ENCODE measurements around the gene KIAA0825.
"Not testable (repeated sequence)": the region's sequence is repeated elsewhere in the genome, so short reads cannot be mapped to it uniquely, and the experiment has no call there.

The KIAA0825 gene

GRCh38 chr5:94361832-94362796 is 256.3 kb downstream of the KIAA0825 start:
- no peak for DNase-seq (ENCODE audit: extremely low read depth, low read depth)

DNA sequence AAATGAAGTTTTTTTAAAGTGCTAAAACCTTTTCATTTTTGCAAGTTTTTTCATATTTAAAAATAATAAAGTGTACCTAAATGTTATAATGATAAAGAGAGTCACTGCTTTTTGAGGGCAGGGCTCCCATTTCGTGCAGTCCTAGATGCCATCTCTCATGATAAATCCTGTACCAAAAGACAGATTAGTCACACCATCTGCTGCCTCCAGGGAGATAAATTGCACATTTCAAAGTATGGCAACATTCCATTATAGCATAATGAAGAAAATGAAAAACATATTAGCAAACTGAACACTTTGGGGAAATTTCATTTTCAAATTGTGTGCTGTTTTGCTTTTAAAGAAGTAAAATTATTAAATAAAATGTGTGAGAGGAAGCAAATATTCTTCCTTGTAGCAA is 257.2 kb downstream of the KIAA0825 start:
- no peak for DNase-seq (ENCODE audit: extremely low read depth, low read depth)
- TF ChIP-seq, protein P1, sequence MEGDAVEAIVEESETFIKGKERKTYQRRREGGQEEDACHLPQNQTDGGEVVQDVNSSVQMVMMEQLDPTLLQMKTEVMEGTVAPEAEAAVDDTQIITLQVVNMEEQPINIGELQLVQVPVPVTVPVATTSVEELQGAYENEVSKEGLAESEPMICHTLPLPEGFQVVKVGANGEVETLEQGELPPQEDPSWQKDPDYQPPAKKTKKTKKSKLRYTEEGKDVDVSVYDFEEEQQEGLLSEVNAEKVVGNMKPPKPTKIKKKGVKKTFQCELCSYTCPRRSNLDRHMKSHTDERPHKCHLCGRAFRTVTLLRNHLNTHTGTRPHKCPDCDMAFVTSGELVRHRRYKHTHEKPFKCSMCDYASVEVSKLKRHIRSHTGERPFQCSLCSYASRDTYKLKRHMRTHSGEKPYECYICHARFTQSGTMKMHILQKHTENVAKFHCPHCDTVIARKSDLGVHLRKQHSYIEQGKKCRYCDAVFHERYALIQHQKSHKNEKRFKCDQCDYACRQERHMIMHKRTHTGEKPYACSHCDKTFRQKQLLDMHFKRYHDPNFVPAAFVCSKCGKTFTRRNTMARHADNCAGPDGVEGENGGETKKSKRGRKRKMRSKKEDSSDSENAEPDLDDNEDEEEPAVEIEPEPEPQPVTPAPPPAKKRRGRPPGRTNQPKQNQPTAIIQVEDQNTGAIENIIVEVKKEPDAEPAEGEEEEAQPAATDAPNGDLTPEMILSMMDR (IDR thresholded peaks at IDR 0.05; ENCODE audit: low read depth, low read length), result no peak

More at GRCh38 chr5:94361832-94362796, 256.3 kb downstream of the KIAA0825 start:
- TF ChIP-seq, protein P1 (IDR thresholded peaks at IDR 0.05; ENCODE audit: low read depth, low read length), result no peak

- TF ChIP-seq, protein P1 (IDR thresholded peaks at IDR 0.05; ENCODE audit: low read depth, low read length), result no peak
- DNase-seq (ENCODE audit: extremely low read depth, low read depth), result no peak
These were observed 257.8 kb downstream of the KIAA0825 start for GRCh38 chr5:94360382-94361130.

DNA sequence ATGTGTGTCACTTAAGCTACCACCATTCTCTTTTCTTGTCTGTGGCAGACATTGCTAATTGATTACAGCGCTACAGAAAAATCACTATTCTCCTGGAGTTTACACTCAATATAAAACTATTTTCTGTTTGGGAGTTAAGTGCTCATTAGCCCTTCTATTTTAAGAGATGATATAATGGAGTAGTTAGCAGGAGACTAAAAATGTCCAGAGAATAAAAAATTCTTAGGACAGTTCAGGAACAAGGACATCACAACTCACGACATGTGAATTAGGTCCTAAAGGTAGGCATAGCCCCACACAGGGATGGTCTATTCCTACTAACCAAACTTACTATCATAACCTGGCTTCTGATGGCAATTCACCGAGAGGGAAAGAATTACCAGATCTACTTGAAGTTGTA is 258.5 kb downstream of the KIAA0825 start:
- no peak for DNase-seq (ENCODE audit: extremely low read depth, low read depth)
- TF ChIP-seq, protein P1 (IDR thresholded peaks at IDR 0.05; ENCODE audit: low read depth, low read length), result no peak

- DNase-seq (ENCODE audit: extremely low read depth, low read depth), result no peak
- TF ChIP-seq, protein P1 (IDR thresholded peaks at IDR 0.05; ENCODE audit: low read depth, low read length), result no peak
These were observed 262.6 kb downstream of the KIAA0825 start for GRCh38 chr5:94355811-94356210.

DNA sequence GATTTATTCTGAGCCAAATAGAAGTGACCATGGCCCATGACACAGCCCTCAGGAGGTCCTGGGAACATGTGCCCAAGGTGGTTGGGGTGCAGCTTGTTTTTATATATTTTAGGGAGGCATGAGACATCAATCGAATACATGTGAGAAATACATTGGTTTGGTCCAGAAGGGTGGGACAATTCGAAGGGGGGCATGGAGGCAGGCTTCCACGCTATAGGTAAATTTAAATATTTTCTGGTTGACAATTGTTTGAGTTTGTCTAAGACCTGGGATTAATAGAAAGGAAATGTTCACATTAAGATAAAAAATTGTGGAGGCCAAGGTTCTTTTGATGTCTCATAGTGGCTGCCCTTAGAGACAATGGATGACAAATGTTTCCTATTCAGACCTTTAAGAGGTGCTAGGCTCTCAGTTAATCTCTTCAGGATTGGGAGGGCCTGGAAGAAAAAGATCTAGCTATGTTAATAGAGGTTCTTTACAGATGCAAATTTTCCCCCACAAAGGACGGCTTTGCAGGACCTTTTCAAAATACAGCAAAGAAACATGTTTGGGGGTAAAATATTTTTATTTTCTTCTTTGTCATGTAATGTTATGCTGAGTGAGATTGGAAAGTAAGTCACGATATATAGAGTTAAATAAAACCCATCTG is 263.4 kb downstream of the KIAA0825 start:
- DNase-seq (ENCODE audit: extremely low read depth, low read depth), result not testable (repeated sequence)

- DNase-seq (ENCODE audit: extremely low read depth, low read depth), result no peak
- TF ChIP-seq, protein P1 (IDR thresholded peaks at IDR 0.05; ENCODE audit: low read depth, low read length), result no peak
These were observed 264.8 kb downstream of the KIAA0825 start for GRCh38 chr5:94353605-94354004.
